ENCODE measurements around the gene PPP6R3. TPM values are rescaled to one million over a fixed set of nuclear protein-coding genes. Genes with fewer than 3 reads are reported as not detected.

Gene PPP6R3
- polyA plus RNA-seq, 1 of the 3 experiments (the other 2 are of a cell fraction), result 28.1 TPM

DNA sequence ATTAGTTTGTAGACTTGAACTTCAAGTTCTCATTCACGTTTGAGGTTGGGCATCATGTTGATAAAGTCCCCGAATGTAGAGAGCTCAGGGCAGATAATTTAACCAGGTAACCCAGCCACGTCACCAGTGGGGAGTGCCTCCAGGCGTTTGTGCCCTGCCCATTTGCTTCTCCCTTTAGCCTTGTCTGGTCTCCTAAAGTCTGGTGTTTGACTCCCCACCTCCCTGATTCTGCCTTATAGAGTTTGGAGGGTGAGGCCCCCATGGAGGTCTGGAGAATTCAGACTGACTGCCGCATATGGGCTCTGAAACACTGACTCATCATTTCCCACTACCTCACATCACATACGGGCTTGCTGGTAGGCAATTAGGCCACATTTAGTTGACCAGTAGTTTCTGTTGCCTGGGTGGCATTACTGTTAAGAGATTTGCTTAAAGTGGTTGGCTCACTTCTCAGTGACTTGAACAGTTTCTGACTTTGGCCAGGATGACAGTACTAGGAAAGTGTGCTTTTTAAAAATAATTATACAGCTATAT lies 124.5 kb downstream of the PPP6R3 start:
- H3K4me1 ChIP-seq (ENCODE audit: control insufficient read depth in 1 of 2, insufficient read depth in 2 of 2, low read depth in 1 of 2, low read length in 1 of 2), result peaks cover 2 to 14% of the 10 kb centered on the region in 2 experiments; a peak in 2 of 4 replicates
- no peak overlapping the region for H2AFZ ChIP-seq (ENCODE audit: low read depth)
- H3K27me3 ChIP-seq (ENCODE audit: insufficient read depth), result no peaks in the 10 kb centered on the region
- 89% methylated on average over 6 of the region's 6 CpGs for WGBS (ENCODE audit: low lambda C conversion rate)
- DNase-seq, result no peak
- H3K79me2 ChIP-seq (ENCODE audit: insufficient read depth), result peaks cover 28% of the 10 kb centered on the region; the same call in 1 of the 2 replicates
- H3K9ac ChIP-seq, result no peak overlapping the region
- POLR2A ChIA-PET, result interaction anchor here (0.9 kb wide), 1 partner anchor 13 kb away, joined by 3 read pairs; no protein-coding TSS in a partner anchor
- TF ChIP-seq TEAD4 (IDR thresholded peaks at IDR 0.05; ENCODE audit: borderline replicate concordance, insufficient read depth) (no peak), MEF2A (IDR thresholded peaks at IDR 0.05; ENCODE audit: borderline replicate concordance, low read depth) (no peak), MXI1 (IDR thresholded peaks at IDR 0.05; ENCODE audit: low read depth, low read length) (no peak), CHD2 (IDR thresholded peaks at IDR 0.05; ENCODE audit: low read length, partially characterized antibody) (no peak)
- H3K9me3 ChIP-seq, result no peaks in the 10 kb centered on the region
- no peak overlapping the region for H3K4me3 ChIP-seq (ENCODE audit: low read depth in 2 of 2, low read length in 1 of 2)
- H3K36me3 ChIP-seq (replicated peaks in 1 of 2; ENCODE audit: control insufficient read depth in 1 of 2, insufficient read depth in 2 of 2, low read length in 1 of 2), result peaks cover 62 to 65% of the 10 kb centered on the region in 2 experiments
- H3K4me2 ChIP-seq, result no peak overlapping the region
- peaks cover 19% of the 10 kb centered on the region for H3F3A ChIP-seq (replicated peaks; ENCODE audit: insufficient read depth)
- peaks cover 3% of the 10 kb centered on the region; the same call in 1 of the 2 replicates for H4K20me1 ChIP-seq (ENCODE audit: insufficient read depth)
- no peaks in the 10 kb centered on the region for H3K9me2 ChIP-seq
- H3K27ac ChIP-seq (ENCODE audit: low read depth in 2 of 2, low read length in 1 of 2), result no peak overlapping the region
- CTCF ChIA-PET, result interaction anchor here (0.6 to 2.9 kb wide), 16 partner anchors 8 to 429 kb away, joined by 3 to 15 read pairs (median 4); no protein-coding TSS in a partner anchor

DNA sequence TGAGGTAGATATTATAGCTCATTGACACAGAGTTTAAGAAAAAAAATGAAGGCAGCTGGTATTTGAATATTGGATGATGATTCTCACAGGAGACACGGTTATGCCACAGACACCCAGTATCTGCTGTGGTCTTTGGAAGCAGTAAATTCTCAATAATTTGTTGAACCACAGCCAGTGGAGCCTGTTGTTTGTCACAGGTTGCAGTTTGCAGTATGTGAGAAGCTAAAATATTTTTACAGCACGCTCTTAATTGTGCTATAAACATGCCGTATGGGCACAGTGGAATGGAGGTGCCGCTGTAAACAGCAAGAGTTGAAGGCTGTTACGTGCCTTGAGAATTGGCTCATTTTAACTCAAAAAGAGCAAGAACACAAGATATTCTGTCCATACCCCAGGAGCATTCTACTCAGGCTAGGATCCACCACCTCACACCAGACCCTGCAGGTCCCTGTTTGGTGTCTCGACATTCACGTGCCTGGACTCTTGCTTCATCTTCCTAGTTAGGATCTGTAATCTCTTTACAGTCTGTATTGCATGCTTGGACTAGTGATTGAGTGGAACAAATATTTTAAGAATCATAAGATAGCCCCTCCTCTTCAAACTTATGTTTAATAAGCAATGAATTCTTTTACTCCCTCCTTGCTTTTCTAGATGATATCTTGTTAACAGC lies 129.1 kb downstream of the PPP6R3 start:
- Histone ChIP-seq H3K9me3 (no peaks in the 10 kb centered on the region), H3K9me2 (no peaks in the 10 kb centered on the region), H3K79me2 (ENCODE audit: insufficient read depth) (peaks cover 24% of the 10 kb centered on the region; the same call in 1 of the 2 replicates), H3K36me3 (replicated peaks in 1 of 2; ENCODE audit: control insufficient read depth in 1 of 2, insufficient read depth in 2 of 2, low read length in 1 of 2) (peaks cover 73 to 85% of the 10 kb centered on the region in 2 experiments), H3K4me1 (ENCODE audit: control insufficient read depth in 1 of 2, insufficient read depth in 2 of 2, low read depth in 1 of 2, low read length in 1 of 2) (peaks cover 0 to 2% of the 10 kb centered on the region in 2 experiments; a peak in 1 of 4 replicates), H2AFZ (ENCODE audit: low read depth) (no peak overlapping the region), H3K4me2 (no peak overlapping the region), H4K20me1 (ENCODE audit: insufficient read depth) (no peaks in the 10 kb centered on the region), H3K27ac (ENCODE audit: low read depth in 2 of 2, low read length in 1 of 2) (no peak overlapping the region; a peak in 1 of 4 replicates), H3K27me3 (ENCODE audit: insufficient read depth) (no peaks in the 10 kb centered on the region), H3K9ac (no peak overlapping the region), H3K4me3 (ENCODE audit: low read depth in 2 of 2, low read length in 1 of 2) (no peak overlapping the region), H3F3A (replicated peaks; ENCODE audit: insufficient read depth) (no peaks in the 10 kb centered on the region)
- POLR2A ChIA-PET, result no interaction called here
- TF ChIP-seq, protein P1, sequence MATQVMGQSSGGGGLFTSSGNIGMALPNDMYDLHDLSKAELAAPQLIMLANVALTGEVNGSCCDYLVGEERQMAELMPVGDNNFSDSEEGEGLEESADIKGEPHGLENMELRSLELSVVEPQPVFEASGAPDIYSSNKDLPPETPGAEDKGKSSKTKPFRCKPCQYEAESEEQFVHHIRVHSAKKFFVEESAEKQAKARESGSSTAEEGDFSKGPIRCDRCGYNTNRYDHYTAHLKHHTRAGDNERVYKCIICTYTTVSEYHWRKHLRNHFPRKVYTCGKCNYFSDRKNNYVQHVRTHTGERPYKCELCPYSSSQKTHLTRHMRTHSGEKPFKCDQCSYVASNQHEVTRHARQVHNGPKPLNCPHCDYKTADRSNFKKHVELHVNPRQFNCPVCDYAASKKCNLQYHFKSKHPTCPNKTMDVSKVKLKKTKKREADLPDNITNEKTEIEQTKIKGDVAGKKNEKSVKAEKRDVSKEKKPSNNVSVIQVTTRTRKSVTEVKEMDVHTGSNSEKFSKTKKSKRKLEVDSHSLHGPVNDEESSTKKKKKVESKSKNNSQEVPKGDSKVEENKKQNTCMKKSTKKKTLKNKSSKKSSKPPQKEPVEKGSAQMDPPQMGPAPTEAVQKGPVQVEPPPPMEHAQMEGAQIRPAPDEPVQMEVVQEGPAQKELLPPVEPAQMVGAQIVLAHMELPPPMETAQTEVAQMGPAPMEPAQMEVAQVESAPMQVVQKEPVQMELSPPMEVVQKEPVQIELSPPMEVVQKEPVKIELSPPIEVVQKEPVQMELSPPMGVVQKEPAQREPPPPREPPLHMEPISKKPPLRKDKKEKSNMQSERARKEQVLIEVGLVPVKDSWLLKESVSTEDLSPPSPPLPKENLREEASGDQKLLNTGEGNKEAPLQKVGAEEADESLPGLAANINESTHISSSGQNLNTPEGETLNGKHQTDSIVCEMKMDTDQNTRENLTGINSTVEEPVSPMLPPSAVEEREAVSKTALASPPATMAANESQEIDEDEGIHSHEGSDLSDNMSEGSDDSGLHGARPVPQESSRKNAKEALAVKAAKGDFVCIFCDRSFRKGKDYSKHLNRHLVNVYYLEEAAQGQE (IDR thresholded peaks at IDR 0.05; ENCODE audit: low read depth, low read length), result no peak
- no peak for TF ChIP-seq SIN3A (IDR thresholded peaks at IDR 0.05; ENCODE audit: borderline replicate concordance, low read depth, low read length)
- TF ChIP-seq JUND (IDR thresholded peaks at IDR 0.05), result no peak
- no peak for TF ChIP-seq FOXJ3 (CRISPR knock-in tag; IDR thresholded peaks at IDR 0.05)
- TF ChIP-seq NFIC (IDR thresholded peaks at IDR 0.05; ENCODE audit: borderline replicate concordance), result no peak
- TF ChIP-seq FOXM1 (IDR thresholded peaks at IDR 0.05; ENCODE audit: low read depth), result no peak
- TF ChIP-seq, protein P2, sequence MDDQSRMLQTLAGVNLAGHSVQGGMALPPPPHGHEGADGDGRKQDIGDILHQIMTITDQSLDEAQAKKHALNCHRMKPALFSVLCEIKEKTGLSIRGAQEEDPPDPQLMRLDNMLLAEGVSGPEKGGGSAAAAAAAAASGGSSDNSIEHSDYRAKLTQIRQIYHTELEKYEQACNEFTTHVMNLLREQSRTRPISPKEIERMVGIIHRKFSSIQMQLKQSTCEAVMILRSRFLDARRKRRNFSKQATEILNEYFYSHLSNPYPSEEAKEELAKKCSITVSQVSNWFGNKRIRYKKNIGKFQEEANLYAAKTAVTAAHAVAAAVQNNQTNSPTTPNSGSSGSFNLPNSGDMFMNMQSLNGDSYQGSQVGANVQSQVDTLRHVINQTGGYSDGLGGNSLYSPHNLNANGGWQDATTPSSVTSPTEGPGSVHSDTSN (IDR thresholded peaks at IDR 0.05), result no peak
- TF ChIP-seq, protein P3, sequence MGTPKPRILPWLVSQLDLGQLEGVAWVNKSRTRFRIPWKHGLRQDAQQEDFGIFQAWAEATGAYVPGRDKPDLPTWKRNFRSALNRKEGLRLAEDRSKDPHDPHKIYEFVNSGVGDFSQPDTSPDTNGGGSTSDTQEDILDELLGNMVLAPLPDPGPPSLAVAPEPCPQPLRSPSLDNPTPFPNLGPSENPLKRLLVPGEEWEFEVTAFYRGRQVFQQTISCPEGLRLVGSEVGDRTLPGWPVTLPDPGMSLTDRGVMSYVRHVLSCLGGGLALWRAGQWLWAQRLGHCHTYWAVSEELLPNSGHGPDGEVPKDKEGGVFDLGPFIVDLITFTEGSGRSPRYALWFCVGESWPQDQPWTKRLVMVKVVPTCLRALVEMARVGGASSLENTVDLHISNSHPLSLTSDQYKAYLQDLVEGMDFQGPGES (IDR thresholded peaks at IDR 0.05; ENCODE audit: low read depth, low read length), result no peak
- no peak for TF ChIP-seq RFX5 (IDR thresholded peaks at IDR 0.05; ENCODE audit: low read length)
- no peak for TF ChIP-seq TEAD4 (IDR thresholded peaks at IDR 0.05; ENCODE audit: borderline replicate concordance, insufficient read depth)
- TF ChIP-seq MEF2A (IDR thresholded peaks at IDR 0.05; ENCODE audit: borderline replicate concordance, low read depth), result no peak
- no peak for TF ChIP-seq EP300 (IDR thresholded peaks at IDR 0.05; ENCODE audit: borderline replicate concordance in 1 of 2, low read depth in 1 of 2, low read length in 1 of 2)
- TF ChIP-seq YY1 (IDR thresholded peaks at IDR 0.05; ENCODE audit: low read depth), result no peak
- TF ChIP-seq GABPA (IDR thresholded peaks at IDR 0.05; ENCODE audit: low read depth), result no peak
- no peak for TF ChIP-seq FOSL2 (IDR thresholded peaks at IDR 0.05; ENCODE audit: borderline replicate concordance, low read depth)
- no peak for TF ChIP-seq POLR2AphosphoS5 (IDR thresholded peaks at IDR 0.05; ENCODE audit: low read depth, low read length)
- CTCF ChIA-PET, result interaction anchor here (1.4 kb wide), 1 partner anchor 29 kb away, joined by 3 read pairs; no protein-coding TSS in a partner anchor
- 94% methylated on average over 7 of the region's 7 CpGs for WGBS (ENCODE audit: low lambda C conversion rate)
- no peak for DNase-seq

All from SK-N-SH (cell line).